A549 (cell line): ENCODE results near the gene SCRT2. TPM values are rescaled to one million over a fixed set of nuclear protein-coding genes. Genes with fewer than 3 reads are reported as not detected.

Experiments used
- ATAC-seq, 2 experiments: fragments of 200-7000 bp in 1 of 2; fragments of >200 bp in 1 of 2; cut with Nextera tagmentation in 1 of 2; cut with Tn5 transposase in 1 of 2; 3 replicates each; pipeline versions ENCODE4 v1.8.0 to v1.9.1; 2018 to 2020; ENCODE audit warnings: mild to moderate bottlenecking in 1 of 2, moderate library complexity in 1 of 2
- CTCF ChIA-PET: fragments of 300-600 bp; sonication (Branson Sonifier 250); formaldehyde crosslinking; extraction: SDS; loops from one replicate; lab custom pipeline; 2021; ENCODE audit warnings: antibody characterized with exemption, inconsistent platforms; lab: Yijun Ruan, JAX
- POLR2A ChIA-PET: fragments of 350-600 bp; formaldehyde crosslinking; extraction: SDS; loops from one replicate; lab custom pipeline; 2021; ENCODE audit warnings: antibody characterized with exemption, inconsistent platforms; lab: Yijun Ruan, JAX
- DNase-seq, 2 experiments: peaks; one replicate each; pipeline versions ENCODE4 v3.0.0 to v3.0.0-alpha.2; 2011 to 2016; ENCODE audit warnings: low read depth in 1 of 2, low spot score in 1 of 2
- FAIRE-seq: peaks from 2 replicates; lab custom pipeline; 2011; peaks lifted over from hg19 to GRCh38; lab: Jason Lieb, UNC
- H3K27ac ChIP-seq, 2 experiments: fragments of >200 bp; sonication (Bioruptor Twin); formaldehyde crosslinking; 3 replicates each; pipeline ENCODE4 v1.5.1; 2016 to 2017
- H3K4me1 ChIP-seq: fragments of >200 bp; sonication (Bioruptor Twin); formaldehyde crosslinking; 3 replicates; pipeline ENCODE4 v1.6.1; 2016
- H3K4me2 ChIP-seq: fragments of >200 bp; sonication (Bioruptor Twin); formaldehyde crosslinking; 3 replicates; pipeline ENCODE4 v1.6.1; 2016
- H3K4me3 ChIP-seq: fragments of >200 bp; sonication (Bioruptor Twin); formaldehyde crosslinking; 3 replicates; pipeline ENCODE4 v1.5.1; 2016
- H3K9me3 ChIP-seq: fragments of >200 bp; sonication (Bioruptor Twin); formaldehyde crosslinking; 3 replicates; pipeline ENCODE4 v1.6.1; 2016
- ATOH8 ChIP-seq: fragments of 250-450 bp; sonication (Bioruptor Pico); IDR thresholded peaks from 2 replicates; pipeline ENCODE4 v1.5.0; 2020; ENCODE audit warnings: low read depth, mild to moderate bottlenecking, moderate library complexity
- CBX8 ChIP-seq: fragments of 200-600 bp; sonication (generic); IDR thresholded peaks from 2 replicates; pipeline ENCODE4 v1.6.1; 2016
- ELK1 ChIP-seq: fragments of 150-350 bp; IDR thresholded peaks from 2 replicates; pipeline ENCODE4 v1.6.1; 2014; ENCODE audit warnings: low read depth, mild to moderate bottlenecking, low read length
- HDAC2 ChIP-seq: fragments of 200-600 bp; sonication (generic); IDR thresholded peaks from 2 replicates; pipeline ENCODE4 v1.6.1; 2016
- HMGXB4 ChIP-seq: fragments of 250-450 bp; sonication (Bioruptor Pico); IDR thresholded peaks from 2 replicates; pipeline ENCODE4 v1.5.0; 2021; ENCODE audit warnings: mild to moderate bottlenecking, moderate library complexity, borderline replicate concordance
- HOXA7 ChIP-seq: fragments of 250-450 bp; sonication (Bioruptor Pico); IDR thresholded peaks from 2 replicates; pipeline ENCODE4 v1.5.0; 2020; ENCODE audit warnings: mild to moderate bottlenecking, moderate library complexity
- KDM1A ChIP-seq: fragments of 200-600 bp; sonication (generic); IDR thresholded peaks from 2 replicates; pipeline ENCODE4 v1.6.1; 2016; ENCODE audit warnings: low read depth, mild to moderate bottlenecking
- KDM5A ChIP-seq: fragments of 200-600 bp; sonication (generic); IDR thresholded peaks from 2 replicates; pipeline ENCODE4 v1.6.1; 2016; ENCODE audit warnings: antibody characterized with exemption, mild to moderate bottlenecking
- NFE2L2 ChIP-seq: fragments of 150-350 bp; conservative IDR thresholded peaks from 2 replicates; pipeline ENCODE4 v1.6.1; 2014; ENCODE audit warnings: low read length
- NPAS2 ChIP-seq: fragments of 250-450 bp; sonication (Bioruptor Pico); IDR thresholded peaks from 2 replicates; pipeline ENCODE4 v1.8.0; 2022; ENCODE audit warnings: mild to moderate bottlenecking, moderate library complexity, borderline replicate concordance
- RCOR1 ChIP-seq: fragments of 150-350 bp; IDR thresholded peaks from 2 replicates; pipeline ENCODE4 v1.6.1; 2014; ENCODE audit warnings: antibody characterized with exemption, low read length, low read depth
- RFX5 ChIP-seq: fragments of 450-650 bp; IDR thresholded peaks from 2 replicates; pipeline ENCODE4 v1.7.1; 2014; ENCODE audit warnings: antibody characterized with exemption, mild to moderate bottlenecking, moderate library complexity
- RNF2 ChIP-seq: fragments of 200-600 bp; sonication (generic); IDR thresholded peaks from 2 replicates; pipeline ENCODE4 v1.6.1; 2016; ENCODE audit warnings: low read depth, mild to moderate bottlenecking, antibody characterized with exemption, moderate library complexity, borderline replicate concordance
- SMC3 ChIP-seq: fragments of >200 bp; sonication (Bioruptor Twin); formaldehyde crosslinking; IDR thresholded peaks from 3 replicates; pipeline ENCODE4 v1.6.1; 2018; ENCODE audit warnings: inconsistent platforms
- ZC3H11A ChIP-seq: fragments of 450-650 bp; IDR thresholded peaks from 2 replicates; pipeline ENCODE4 v1.6.1; 2014; ENCODE audit warnings: antibody characterized with exemption, mild to moderate bottlenecking
- ZSCAN20 ChIP-seq: fragments of 250-450 bp; sonication (Bioruptor Pico); IDR thresholded peaks from 2 replicates; pipeline ENCODE4 v1.8.0; 2022; ENCODE audit warnings: mild to moderate bottlenecking, moderate library complexity
- WGBS: methylation state at CpG from one replicate; pipeline ENCODE4 v1.1.6; 2017; ENCODE audit errors: missing lambda C conversion rate; 5-methylcytosine and 5-hydroxymethylcytosine counted together
- polyA plus RNA-seq, 4 experiments: library from polyadenylated mRNA; depleted of rRNA in 3 of 4; stranded (reverse); fragments of >200 nt; fragmentation: RNase III in 1 of 4; extraction: RNeasy Plus Mini Kit Qiagen cat#74134 plus additional on column Dnase treatment in 1 of 4; gene quantifications; 2 replicates in 3 of 4; 3 replicates in 1 of 4; pipeline ENCODE4 v1.2.3, GENCODE V29; 2011 to 2017
- TF ChIP-seq, protein P1 (sequence below): fragments of >200 bp; sonication (Bioruptor Twin); formaldehyde crosslinking; IDR thresholded peaks from 3 replicates; pipeline ENCODE4 v1.6.1; 2016

Gene SCRT2
- polyA plus RNA-seq, 2 of the 4 experiments (the other 2 are of a cell fraction): not detected

DNA sequence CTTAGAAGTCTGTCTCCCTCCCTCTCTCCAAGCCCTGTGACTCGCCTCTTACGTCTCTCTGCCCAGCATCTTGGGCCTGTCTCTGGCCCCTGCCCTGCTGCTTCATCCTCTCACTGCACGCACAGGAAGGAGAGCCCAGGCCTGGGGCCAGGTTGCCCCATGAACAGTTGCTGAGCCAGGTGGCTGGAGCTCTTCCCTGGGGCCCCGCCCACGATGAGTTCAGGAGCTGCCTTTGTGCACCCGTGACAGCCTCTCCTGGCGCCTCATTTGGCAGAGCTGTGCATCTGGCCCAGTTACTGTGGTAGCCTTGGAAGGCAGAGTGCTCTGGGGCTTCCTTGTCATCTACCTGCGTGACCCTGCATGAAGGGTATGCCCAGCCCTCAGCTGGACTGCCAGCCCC is 48.2 kb upstream of the SCRT2 start:
- WGBS: 87% methylated on average over 4 of the region's 8 CpGs
- Histone ChIP-seq H3K4me2 (no peak overlapping the region), H3K4me1 (0 out of 3 replicates have a peak, but pooled peaks cover 2% of the 10 kb centered on the region), H3K9me3 (no peaks in the 10 kb centered on the region), H3K27ac (no peak overlapping the region), H3K4me3 (no peak overlapping the region)
- ATAC-seq: no peak
- DNase-seq: no peak
- ChIA-PET POLR2A (no interaction called here), CTCF (interaction anchor here (0.6 to 1.3 kb wide), 7 partner anchors 13 to 163 kb away, joined by 3 to 8 read pairs (median 3); no protein-coding TSS in a partner anchor)
- no peak for FAIRE-seq
- no peak for TF ChIP-seq ZSCAN20 (CRISPR knock-in tag)
- no peak for TF ChIP-seq RCOR1
- no peak for TF ChIP-seq HDAC2
- no peak for TF ChIP-seq SMC3
- TF ChIP-seq, protein P1, sequence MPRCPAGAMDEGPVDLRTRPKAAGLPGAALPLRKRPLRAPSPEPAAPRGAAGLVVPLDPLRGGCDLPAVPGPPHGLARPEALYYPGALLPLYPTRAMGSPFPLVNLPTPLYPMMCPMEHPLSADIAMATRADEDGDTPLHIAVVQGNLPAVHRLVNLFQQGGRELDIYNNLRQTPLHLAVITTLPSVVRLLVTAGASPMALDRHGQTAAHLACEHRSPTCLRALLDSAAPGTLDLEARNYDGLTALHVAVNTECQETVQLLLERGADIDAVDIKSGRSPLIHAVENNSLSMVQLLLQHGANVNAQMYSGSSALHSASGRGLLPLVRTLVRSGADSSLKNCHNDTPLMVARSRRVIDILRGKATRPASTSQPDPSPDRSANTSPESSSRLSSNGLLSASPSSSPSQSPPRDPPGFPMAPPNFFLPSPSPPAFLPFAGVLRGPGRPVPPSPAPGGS: no peak
- no peak for TF ChIP-seq KDM1A
- no peak for TF ChIP-seq KDM5A
- TF ChIP-seq HMGXB4 (CRISPR knock-in tag): no peak
- TF ChIP-seq ELK1: no peak
- no peak for TF ChIP-seq RNF2
- no peak for TF ChIP-seq NPAS2 (CRISPR knock-in tag)

- FAIRE-seq (no peak), DNase-seq (no peak), ATAC-seq (no peak; a peak in 1 of 6 replicates)
- Histone ChIP-seq H3K27ac (no peak overlapping the region), H3K4me2 (no peak overlapping the region), H3K4me3 (no peak overlapping the region), H3K9me3 (no peaks in the 10 kb centered on the region), H3K4me1 (no peaks in the 10 kb centered on the region)
- no peak for TF ChIP-seq NPAS2 (CRISPR knock-in tag)
- no peak for TF ChIP-seq CBX8
- TF ChIP-seq HOXA7 (CRISPR knock-in tag): no peak
- no peak for TF ChIP-seq ZC3H11A
- TF ChIP-seq NFE2L2: no peak
- TF ChIP-seq HDAC2: no peak
- no peak for TF ChIP-seq RFX5
- no peak for TF ChIP-seq ATOH8
- POLR2A ChIA-PET: no interaction called here
- CTCF ChIA-PET: interaction anchor here (0.6 to 1.5 kb wide), 7 partner anchors 13 to 162 kb away, joined by 3 to 8 read pairs (median 4); no protein-coding TSS in a partner anchor
- WGBS: 69% methylated on average over 11 of the region's 11 CpGs
Measured at GRCh38 chr20:722822-723644, 47.4 kb upstream of the SCRT2 start.
